Measurements from ENCODE around the gene ACVR2A.

- TF ChIP-seq EZH2phosphoT487 (IDR thresholded peaks at IDR 0.05; ENCODE audit: insufficient read depth, low read depth) (no peak), EZH2 (IDR thresholded peaks at IDR 0.05; ENCODE audit: insufficient read depth, poor library complexity, severe bottlenecking) (no peak)
These were observed 15.7 kb upstream of the ACVR2A start for GRCh38 chr2:147829106-147829505.
